Vein endothelial cell (primary cell): ENCODE data around the gene CAP2. TPM values are rescaled to one million over a fixed set of nuclear protein-coding genes. Genes with fewer than 3 reads are reported as not detected.

ENCODE experiments used
- small RNA-seq: library from RNA; depleted of rRNA; stranded (forward); fragments of <200 nt; gene quantifications from one replicate; pipeline ENCODE3, GENCODE V24; 2012
- total RNA-seq: library from RNA; depleted of rRNA; stranded (reverse); fragments of >200 nt; gene quantifications from 2 replicates; pipeline ENCODE4 v1.2.3, GENCODE V29; 2012

CAP2 gene
- under 0.01 and 0.48 TPM in 2 replicates for total RNA-seq

GRCh38 chr6:17392978-17393891 is at the start of gene CAP2:
TSS of gene CAP2 (plus strand) at chr6:17393595. CDS start at chr6:17421556, 27,961 bp downstream.

GRCh38 chr6:17599877-17600526 is 206.6 kb downstream of the CAP2 start, which contains the start of gene FAM8A1:
TSS of gene FAM8A1 (plus strand) at chr6:17600302. CDS start at chr6:17600410, 108 bp downstream.

Small RNA genes within 50 kb of the gene (small RNA-seq; reads per million reads assigned to genes)
- not detected for gene SUMO2P13

Other genes with a start within 250 kb of the CAP2 start
- gene RBM24, start 112.2 kb upstream of the CAP2 start, total RNA-seq: 1.3 and 4.0 TPM in 2 replicates
- 13.7 and 15.6 TPM in 2 replicates for gene FAM8A1, start 206.7 kb downstream of the CAP2 start, total RNA-seq